ENCODE measurements around the gene ZBTB7C.

The ZBTB7C gene

GRCh38 chr18:48321121-48321520, 88.1 kb downstream of the ZBTB7C start:
- H3K4me3 ChIP-seq (replicated peaks; ENCODE audit: low read depth, low read length), result no peak overlapping the region
- TF ChIP-seq CTCF (IDR thresholded peaks at IDR 0.05; ENCODE audit: low read length, missing control alignments), result no peak
- DNase-seq (ENCODE audit: low read depth), result no peak

- TF ChIP-seq CTCF (IDR thresholded peaks at IDR 0.05; ENCODE audit: low read length, missing control alignments), result no peak
- no peak for DNase-seq (ENCODE audit: low read depth)
These were observed 88.6 kb downstream of the ZBTB7C start for GRCh38 chr18:48320639-48320945.

GRCh38 chr18:48319801-48320638, 89.2 kb downstream of the ZBTB7C start:
- peak; percentile 43 for DNase-seq (ENCODE audit: low read depth)
- TF ChIP-seq CTCF (IDR thresholded peaks at IDR 0.05; ENCODE audit: low read length, missing control alignments), result no peak
- H3K4me3 ChIP-seq (replicated peaks; ENCODE audit: low read depth, low read length), result no peak overlapping the region

More at GRCh38 chr18:48320639-48320945, 88.6 kb downstream of the ZBTB7C start:
- no peak overlapping the region for H3K4me3 ChIP-seq (replicated peaks; ENCODE audit: low read depth, low read length)

- TF ChIP-seq CTCF (IDR thresholded peaks at IDR 0.05; ENCODE audit: low read length, missing control alignments), result no peak
- no peak overlapping the region for H3K4me3 ChIP-seq (replicated peaks; ENCODE audit: low read depth, low read length)
- no peak for DNase-seq (ENCODE audit: low read depth)
These were observed 90.7 kb downstream of the ZBTB7C start for GRCh38 chr18:48318436-48318835.

GRCh38 chr18:48317781-48318381, 91.3 kb downstream of the ZBTB7C start:
- TF ChIP-seq CTCF (IDR thresholded peaks at IDR 0.05; ENCODE audit: low read length, missing control alignments), result peak; percentile 13
- no peak overlapping the region for H3K4me3 ChIP-seq (replicated peaks; ENCODE audit: low read depth, low read length)
- no peak for DNase-seq (ENCODE audit: low read depth)

- no peak for DNase-seq (ENCODE audit: low read depth)
- no peak overlapping the region for H3K4me3 ChIP-seq (replicated peaks; ENCODE audit: low read depth, low read length)
- TF ChIP-seq CTCF (IDR thresholded peaks at IDR 0.05; ENCODE audit: low read length, missing control alignments), result no peak
These were observed 93.0 kb downstream of the ZBTB7C start for GRCh38 chr18:48316177-48316576.

Data from fibroblast of pulmonary artery (primary cell).